HepG2 (cell line): ENCODE data around the gene DCLRE1C. TPM values are rescaled to one million over a fixed set of nuclear protein-coding genes. Genes with fewer than 3 reads are reported as not detected.

Source experiments
- BCL6 ChIP-seq: IDR thresholded peaks from 2 replicates; pipeline ENCODE4 v1.6.1; 2016; ENCODE audit warnings: missing genetic modification reagents, missing compliant biosample characterization
- CENPX ChIP-seq: sonication (generic); formaldehyde crosslinking; IDR thresholded peaks from 2 replicates; pipeline ENCODE4 v1.9.0; 2021; ENCODE audit warnings: mild to moderate bottlenecking, missing genetic modification reagents, moderate library complexity
- CREB3 ChIP-seq: sonication (generic); formaldehyde crosslinking; IDR thresholded peaks from 2 replicates; pipeline ENCODE4 v1.5.0; 2020; ENCODE audit warnings: missing genetic modification reagents
- DNMT3B ChIP-seq: conservative IDR thresholded peaks from 2 replicates; pipeline ENCODE4 v1.6.1; 2016; ENCODE audit warnings: missing biosample characterization, control low read depth
- GLI4 ChIP-seq: sonication (generic); formaldehyde crosslinking; IDR thresholded peaks from 2 replicates; pipeline ENCODE4 v1.5.1; 2020; ENCODE audit warnings: missing genetic modification reagents, mild to moderate bottlenecking, moderate library complexity, borderline replicate concordance
- KDM3A ChIP-seq: IDR thresholded peaks from 2 replicates; pipeline ENCODE4 v1.6.1; 2018; ENCODE audit warnings: low read depth, missing compliant biosample characterization
- KDM5A ChIP-seq: fragments of 200-600 bp; sonication (generic); IDR thresholded peaks from 2 replicates; pipeline ENCODE4 v1.7.0; 2018; ENCODE audit warnings: antibody characterized with exemption, mild to moderate bottlenecking, low read length, borderline replicate concordance
- KLF11 ChIP-seq: IDR thresholded peaks from 2 replicates; pipeline ENCODE4 v1.6.1; 2016; ENCODE audit warnings: missing compliant biosample characterization
- KLF6 ChIP-seq: IDR thresholded peaks from 2 replicates; pipeline ENCODE4 v1.8.0; 2016; ENCODE audit warnings: missing biosample characterization, missing genetic modification reagents
- MYC ChIP-seq: sonication (generic); formaldehyde crosslinking; IDR thresholded peaks from 2 replicates; pipeline ENCODE4 v1.9.0; 2021; ENCODE audit warnings: missing genetic modification reagents, borderline replicate concordance
- SATB2 ChIP-seq: sonication (generic); formaldehyde crosslinking; IDR thresholded peaks from 2 replicates; pipeline ENCODE4 v1.5.0; 2020; ENCODE audit warnings: missing genetic modification reagents
- SMARCC2 ChIP-seq: fragments of 450-650 bp; IDR thresholded peaks from 2 replicates; pipeline ENCODE4 v1.6.1; 2017; ENCODE audit warnings: antibody characterized with exemption, mild to moderate bottlenecking
- SNAPC2 ChIP-seq: sonication (generic); formaldehyde crosslinking; IDR thresholded peaks from 2 replicates; pipeline ENCODE4 v1.8.1; 2022; ENCODE audit warnings: mild to moderate bottlenecking, missing genetic modification reagents
- SP4 ChIP-seq: sonication (generic); formaldehyde crosslinking; IDR thresholded peaks from 2 replicates; pipeline ENCODE4 v1.8.1; 2023; ENCODE audit warnings: mild to moderate bottlenecking, missing genetic modification reagents
- YEATS2 ChIP-seq: sonication (generic); formaldehyde crosslinking; IDR thresholded peaks from 2 replicates; pipeline ENCODE4 v1.4.0; 2020; ENCODE audit warnings: missing genetic modification reagents, borderline replicate concordance
- ZBTB2 ChIP-seq: sonication (generic); formaldehyde crosslinking; IDR thresholded peaks from 2 replicates; pipeline ENCODE4 v1.8.0; 2022; ENCODE audit warnings: low read depth, missing genetic modification reagents
- ZC3H13 ChIP-seq: sonication (generic); formaldehyde crosslinking; IDR thresholded peaks from 2 replicates; pipeline ENCODE4 v1.8.1; 2023; ENCODE audit warnings: mild to moderate bottlenecking, missing genetic modification reagents, moderate library complexity
- ZFY ChIP-seq: sonication (generic); formaldehyde crosslinking; IDR thresholded peaks from 2 replicates; pipeline ENCODE4 v1.4.0; 2020; ENCODE audit warnings: missing genetic modification reagents
- ZIK1 ChIP-seq: sonication (generic); formaldehyde crosslinking; IDR thresholded peaks from 2 replicates; pipeline ENCODE4 v1.5.0; 2020; ENCODE audit warnings: mild to moderate bottlenecking, low read depth, missing genetic modification reagents, borderline replicate concordance
- ZMYM3 ChIP-seq: sonication (generic); formaldehyde crosslinking; IDR thresholded peaks from 2 replicates; pipeline ENCODE4 v1.5.1; 2020; ENCODE audit warnings: mild to moderate bottlenecking, missing genetic modification reagents
- ZNF101 ChIP-seq: sonication (generic); formaldehyde crosslinking; IDR thresholded peaks from 2 replicates; pipeline ENCODE4 v1.4.0; 2020; ENCODE audit warnings: mild to moderate bottlenecking, low read depth, missing genetic modification reagents, borderline replicate concordance
- ZNF597 ChIP-seq: sonication (generic); formaldehyde crosslinking; IDR thresholded peaks from 2 replicates; pipeline ENCODE4 v1.5.0; 2020; ENCODE audit warnings: missing genetic modification reagents
- ZNF749 ChIP-seq: sonication (generic); formaldehyde crosslinking; IDR thresholded peaks from 2 replicates; pipeline ENCODE4 v1.8.0; 2022; ENCODE audit warnings: mild to moderate bottlenecking, missing genetic modification reagents, moderate library complexity, borderline replicate concordance
- ZNF792 ChIP-seq: IDR thresholded peaks from 2 replicates; pipeline ENCODE4 v1.6.1; 2016
- ZSCAN29 ChIP-seq: sonication (generic); formaldehyde crosslinking; conservative IDR thresholded peaks from 2 replicates; pipeline ENCODE4 v1.4.0; 2020; ENCODE audit warnings: mild to moderate bottlenecking, missing genetic modification reagents
- ZSCAN5A ChIP-seq: sonication (generic); formaldehyde crosslinking; IDR thresholded peaks from 2 replicates; pipeline ENCODE4 v1.8.0; 2022; ENCODE audit warnings: mild to moderate bottlenecking, missing genetic modification reagents, borderline replicate concordance
- polyA plus RNA-seq, 8 experiments: library from polyadenylated mRNA; depleted of rRNA in 3 of 8; stranded (reverse) in 7 of 8; unstranded in 1 of 8; fragments of >200 nt; fragmentation: Illumina TruSeq in 4 of 8; extraction: Trizol in 4 of 8; gene quantifications; 2 replicates each; pipeline versions ENCODE4 v1.2.1 to v1.2.3, GENCODE V29; 2011 to 2016; ENCODE audit warnings: low read depth in 4 of 8, missing spikeins in 1 of 8, mixed read lengths in 1 of 8; ENCODE audit not compliant: insufficient read depth in 1 of 8
- total RNA-seq, 5 experiments: library from RNA; depleted of rRNA; stranded (reverse); fragments of >200 nt; fragmentation: Illumina TruSeq; extraction: Trizol; gene quantifications; 2 replicates each; pipeline ENCODE4 v1.2.3, GENCODE V29; 2016; ENCODE audit warnings: low read depth in 1 of 5

DCLRE1C gene
- total and polyA plus RNA-seq, 2 of the 13 experiments (the other 11 are each of a cell fraction or from before 2014, with no cell fraction given), result 3.0 to 10.3 TPM

GRCh38 chr10:14878266-14879123, 75.4 kb downstream of the DCLRE1C start, which contains the start of gene SUV39H2 (continued):
- no peak for TF ChIP-seq ZNF597 (CRISPR knock-in tag)
- peak; percentile 80; the same call in 1 of the 2 replicates for TF ChIP-seq SATB2 (CRISPR knock-in tag)
- peak; percentile 63; the same call in 1 of the 2 replicates for TF ChIP-seq ZSCAN5A
- 0 out of 2 replicates have a peak, but pooled peaks have one; percentile 41 for TF ChIP-seq ZBTB2
- peak; percentile 81; the same call in 1 of the 2 replicates for TF ChIP-seq SP4
- TF ChIP-seq GLI4 (CRISPR knock-in tag), result 0 out of 2 replicates have a peak, but pooled peaks have one; percentile 40
- peak; percentile 53; the same call in 1 of the 2 replicates for TF ChIP-seq BCL6 (CRISPR knock-in tag)
- TF ChIP-seq KLF6 (CRISPR knock-in tag), result 0 out of 2 replicates have a peak, but pooled peaks have one; percentile 64
- no peak for TF ChIP-seq ZMYM3
- TF ChIP-seq YEATS2 (CRISPR knock-in tag), result peak; percentile 70
- TF ChIP-seq ZNF749 (CRISPR knock-in tag), result 0 out of 2 replicates have a peak, but pooled peaks have one; percentile 43
- TF ChIP-seq SMARCC2, result no peak
- TF ChIP-seq ZNF792 (CRISPR knock-in tag), result peak; percentile 64; the same call in 1 of the 2 replicates
- TF ChIP-seq CENPX (CRISPR knock-in tag), result no peak
- TF ChIP-seq KDM3A, result 0 out of 2 replicates have a peak, but pooled peaks have one; percentile 19
- peak; percentile 92 for TF ChIP-seq ZFY (CRISPR knock-in tag)
- peak; percentile 89 for TF ChIP-seq ZSCAN29 (CRISPR knock-in tag)
- TF ChIP-seq KDM5A, result peak; percentile 72
- TF ChIP-seq MYC (CRISPR knock-in tag), result peak; percentile 96
- TF ChIP-seq ZC3H13 (CRISPR knock-in tag), result peak; percentile 75
- peak; percentile 88; the same call in 1 of the 2 replicates for TF ChIP-seq DNMT3B (CRISPR knock-in tag)
- peak; percentile 67; the same call in 1 of the 2 replicates for TF ChIP-seq ZIK1
- TF ChIP-seq KLF11, result 0 out of 2 replicates have a peak, but pooled peaks have one; percentile 79
- peak; percentile 82 for TF ChIP-seq SNAPC2 (CRISPR knock-in tag)
- TF ChIP-seq ZNF101 (CRISPR knock-in tag), result no peak
- TF ChIP-seq CREB3 (CRISPR knock-in tag), result peak; percentile 86; the same call in 1 of the 2 replicates
